Measurements from ENCODE around the gene MT1A. TPM values are rescaled to one million over a fixed set of nuclear protein-coding genes. Genes with fewer than 3 reads are reported as not detected.

MT1A gene
- total RNA-seq, 1 experiment from 2014 or later, result 52.1 TPM

GRCh38 chr16:56653218-56653617, 14.8 kb downstream of the MT1A start:
- POLR2A ChIA-PET, result no interaction called here
- CTCF ChIA-PET, result interaction anchor here (0.6 kb wide), 2 partner anchors 29 to 215 kb away, joined by 4 read pairs; no protein-coding TSS in a partner anchor
- no TSS peak for BruUV-seq (replicated peaks)
- TF ChIP-seq SIN3A (IDR thresholded peaks at IDR 0.05; ENCODE audit: borderline replicate concordance, insufficient read depth, low read depth, low read length) (no peak), POLR2AphosphoS5 (IDR thresholded peaks at IDR 0.05; ENCODE audit: low read depth, low read length) (no peak), CTCF (IDR thresholded peaks at IDR 0.05) (no peak), REST (IDR thresholded peaks at IDR 0.05; ENCODE audit: insufficient read depth in 1 of 2, low read depth in 2 of 2, low read length in 1 of 2) (no peak), TCF7L2 (IDR thresholded peaks at IDR 0.05; ENCODE audit: low read depth, low read length) (no peak)
- intact Hi-C loops (cut with micrococcal nuclease; ENCODE audit: unreplicated experiment), result no loop called here
- Histone ChIP-seq H3K27ac (ENCODE audit: low read length) (no peak overlapping the region), H3K27me3 (ENCODE audit: control insufficient read depth, insufficient read depth, low read length) (no peaks in the 10 kb centered on the region), H3K4me1 (ENCODE audit: control insufficient read depth, insufficient read depth, low read length) (peaks cover 2% of the 10 kb centered on the region; the same call in 1 of the 2 replicates), H3K4me3 (ENCODE audit: low read depth in 2 of 2, low read length in 2 of 2) (no peak overlapping the region), H3K36me3 (ENCODE audit: control insufficient read depth, insufficient read depth, low read length) (no peaks in the 10 kb centered on the region), H3K9me3 (ENCODE audit: control insufficient read depth, insufficient read depth, low read depth, low read length) (no peaks in the 10 kb centered on the region)
- DNase-seq (ENCODE audit: low read depth, low spot score) (no peak), ATAC-seq (no peak)
- in situ Hi-C loops (cut with HindIII; ENCODE audit: low pct_unique_long_range_greater_than_20kb, low sequenced_read_pairs), result no loop called here

GRCh38 chr16:56657555-56658326, 19.3 kb downstream of the MT1A start, which contains the start of gene MT1F:
Gene MT1F (plus strand): TSS chr16:56657959. CDS start chr16:56658059, 100 bp downstream.
- no peak for DNase-seq (ENCODE audit: low read depth, low spot score)
- POLR2A ChIA-PET, result no interaction called here
- ATAC-seq, result peak; percentile 88
- intact Hi-C loops (cut with micrococcal nuclease; ENCODE audit: unreplicated experiment) (no loop called here), in situ Hi-C loops (cut with HindIII; ENCODE audit: low pct_unique_long_range_greater_than_20kb, low sequenced_read_pairs) (no loop called here)
- CTCF ChIA-PET, result interaction anchor here (0.7 kb wide), 1 partner anchor 32 kb away, joined by 3 read pairs; the partner anchor contains the start of gene MT1E
- no peaks in the 10 kb centered on the region for H3K27me3 ChIP-seq (ENCODE audit: control insufficient read depth, insufficient read depth, low read length)
- no peaks in the 10 kb centered on the region for H3K36me3 ChIP-seq (ENCODE audit: control insufficient read depth, insufficient read depth, low read length)
- BruUV-seq (replicated peaks), result no TSS peak
- TF ChIP-seq REST (IDR thresholded peaks at IDR 0.05; ENCODE audit: insufficient read depth in 1 of 2, low read depth in 2 of 2, low read length in 1 of 2), result no peak
- no peak for TF ChIP-seq TCF7L2 (IDR thresholded peaks at IDR 0.05; ENCODE audit: low read depth, low read length)
- H3K9me3 ChIP-seq (ENCODE audit: control insufficient read depth, insufficient read depth, low read depth, low read length), result no peaks in the 10 kb centered on the region
- H3K4me3 ChIP-seq (ENCODE audit: low read depth in 2 of 2, low read length in 2 of 2), result peak within 1 kb of the TSS; percentile 41 to 49
- peaks cover 3% of the 10 kb centered on the region; the same call in 1 of the 2 replicates for H3K4me1 ChIP-seq (ENCODE audit: control insufficient read depth, insufficient read depth, low read length)
- no peak within 1 kb of the TSS for H3K27ac ChIP-seq (ENCODE audit: low read length)
